Calu3 (cell line): ENCODE measurements around the gene SH3BP4. TPM values are rescaled to one million over a fixed set of nuclear protein-coding genes. Genes with fewer than 3 reads are reported as not detected.

Experiments
- BruUV-seq: library from RNA; stranded (reverse); fragments of 400-500 nt; replicated peaks from 2 replicates; lab custom pipeline; 2021; lab: Mats Ljungman, UMichigan
- CTCF ChIA-PET: fragments of 300-600 bp; sonication (Branson Sonifier 250); formaldehyde crosslinking; loops from one replicate; lab custom pipeline; 2022; ENCODE audit warnings: antibody characterized with exemption; lab: Charles Lee
- DNase-seq: peaks from one replicate; pipeline ENCODE4 v3.0.0; 2022
- H3K27ac Mint-ChIP-seq: one replicate; pipeline ENCODE4 v1.8.0; 2022; ENCODE audit warnings: mixed read lengths; ENCODE audit not compliant: unreplicated experiment
- H3K27me3 Mint-ChIP-seq: one replicate; pipeline ENCODE4 v1.8.0; 2022; ENCODE audit warnings: mixed read lengths; ENCODE audit not compliant: unreplicated experiment
- H3K36me3 Mint-ChIP-seq: one replicate; pipeline ENCODE4 v1.8.0; 2022; ENCODE audit warnings: mild to moderate bottlenecking, moderate library complexity, mixed read lengths; ENCODE audit not compliant: insufficient read depth, unreplicated experiment
- H3K4me1 Mint-ChIP-seq: one replicate; pipeline ENCODE4 v1.8.0; 2022; ENCODE audit warnings: mild to moderate bottlenecking, low read depth, mixed read lengths; ENCODE audit not compliant: unreplicated experiment
- H3K4me3 Mint-ChIP-seq: one replicate; pipeline ENCODE4 v1.8.0; 2022; ENCODE audit warnings: mild to moderate bottlenecking, low read depth, moderate library complexity, mixed read lengths; ENCODE audit not compliant: unreplicated experiment
- H3K9me3 Mint-ChIP-seq: one replicate; pipeline ENCODE4 v1.8.0; 2022; ENCODE audit warnings: low read depth, mixed read lengths; ENCODE audit not compliant: unreplicated experiment
- CTCF ChIP-seq: fragments of 200-600 bp; IDR thresholded peaks from one replicate; pipeline ENCODE4 v1.8.0; 2022; ENCODE audit warnings: antibody characterized with exemption; ENCODE audit not compliant: unreplicated experiment
- intact Hi-C: fragments of 100-400 bp; cut with micrococcal nuclease; formaldehyde crosslinking; loops from one replicate; pipeline ENCODE4 v1.10.0; 2022; ENCODE audit not compliant: unreplicated experiment
- total RNA-seq: library from RNA; stranded (reverse); gene quantifications from 2 replicates; pipeline ENCODE4 v1.2.3, GENCODE V29; 2022

The SH3BP4 gene
- total RNA-seq, 1 experiment from 2014 or later, result 36.9 TPM

GRCh38 chr2:235059161-235059560, 107.3 kb downstream of the SH3BP4 start:
- no TSS peak for BruUV-seq
- CTCF ChIA-PET, result no interaction called here
- peaks cover 8% of the 10 kb centered on the region for H3K4me1 Mint-ChIP-seq
- no peak overlapping the region for H3K27ac Mint-ChIP-seq
- no peaks in the 10 kb centered on the region for H3K9me3 Mint-ChIP-seq
- H3K27me3 Mint-ChIP-seq, result peaks cover 38% of the 10 kb centered on the region
- H3K4me3 Mint-ChIP-seq, result no peak overlapping the region
- no peak for TF ChIP-seq CTCF
- intact Hi-C loops, result no loop called here
- H3K36me3 Mint-ChIP-seq, result no peaks in the 10 kb centered on the region
- DNase-seq, result no peak

- Mint-ChIP-seq H3K27me3 (peaks cover 49% of the 10 kb centered on the region), H3K36me3 (no peaks in the 10 kb centered on the region), H3K9me3 (no peaks in the 10 kb centered on the region), H3K27ac (no peak overlapping the region), H3K4me1 (no peaks in the 10 kb centered on the region), H3K4me3 (no peak overlapping the region)
- no peak for TF ChIP-seq CTCF
- intact Hi-C loops, result no loop called here
- no peak for DNase-seq
- CTCF ChIA-PET, result no interaction called here
- BruUV-seq, result no TSS peak
Measured at GRCh38 chr2:235061656-235062055, 109.8 kb downstream of the SH3BP4 start.

- BruUV-seq, result no TSS peak
- intact Hi-C loops, result no loop called here
- H3K27ac Mint-ChIP-seq, result no peak overlapping the region
- no peaks in the 10 kb centered on the region for H3K4me1 Mint-ChIP-seq
- CTCF ChIA-PET, result no interaction called here
- no peak overlapping the region for H3K4me3 Mint-ChIP-seq
- no peaks in the 10 kb centered on the region for H3K9me3 Mint-ChIP-seq
- no peak for TF ChIP-seq CTCF
- peaks cover 49% of the 10 kb centered on the region for H3K27me3 Mint-ChIP-seq
- DNase-seq, result no peak
- H3K36me3 Mint-ChIP-seq, result no peaks in the 10 kb centered on the region
Measured at GRCh38 chr2:235063471-235063961, 111.7 kb downstream of the SH3BP4 start.

GRCh38 chr2:235064976-235065375, 113.2 kb downstream of the SH3BP4 start:
- no peaks in the 10 kb centered on the region for H3K4me1 Mint-ChIP-seq
- no peak for TF ChIP-seq CTCF
- DNase-seq, result no peak
- BruUV-seq, result no TSS peak
- no peaks in the 10 kb centered on the region for H3K9me3 Mint-ChIP-seq
- H3K27ac Mint-ChIP-seq, result no peak overlapping the region
- no peak overlapping the region for H3K4me3 Mint-ChIP-seq
- CTCF ChIA-PET, result no interaction called here
- peaks cover 47% of the 10 kb centered on the region for H3K27me3 Mint-ChIP-seq
- H3K36me3 Mint-ChIP-seq, result no peaks in the 10 kb centered on the region
- intact Hi-C loops, result no loop called here
